SK-N-SH treated with all-trans-retinoic acid at 6 μM for 48 hours (cell line): ENCODE results near the gene RABGAP1L.

Experiments used
- ATAC-seq: fragments of 200-7000 bp; cut with Tn5 transposase; 3 replicates; pipeline ENCODE4 v1.9.1; 2020; ENCODE audit warnings: mild to moderate bottlenecking, moderate library complexity
- ARNTL ChIP-seq: fragments of 450-650 bp; formaldehyde crosslinking; IDR thresholded peaks from 2 replicates; pipeline ENCODE4 v1.5.0; 2020; ENCODE audit warnings: low read depth, mild to moderate bottlenecking, moderate library complexity, borderline replicate concordance
- BACH2 ChIP-seq: fragments of 250-450 bp; sonication (Bioruptor Pico); IDR thresholded peaks from 2 replicates; pipeline ENCODE4 v1.9.0; 2021; ENCODE audit warnings: mild to moderate bottlenecking, borderline replicate concordance
- ESRRG ChIP-seq: fragments of 250-450 bp; sonication (Bioruptor Pico); IDR thresholded peaks from 2 replicates; pipeline ENCODE4 v1.6.1; 2021; ENCODE audit warnings: mild to moderate bottlenecking
- GLIS3 ChIP-seq: fragments of 250-450 bp; sonication (Bioruptor Pico); IDR thresholded peaks from 2 replicates; pipeline ENCODE4 v1.5.0; 2020; ENCODE audit warnings: mild to moderate bottlenecking, moderate library complexity
- ISL1 ChIP-seq: fragments of 250-450 bp; sonication (Bioruptor Pico); IDR thresholded peaks from 2 replicates; pipeline ENCODE4 v2.1.2; 2022; ENCODE audit warnings: mild to moderate bottlenecking, moderate library complexity
- OSR1 ChIP-seq: fragments of 250-450 bp; sonication (Bioruptor Pico); IDR thresholded peaks from 2 replicates; pipeline ENCODE4 v1.8.0; 2022; ENCODE audit warnings: moderate library complexity, mild to moderate bottlenecking, inconsistent platforms
- PPARA ChIP-seq: fragments of 250-450 bp; sonication (Bioruptor Pico); IDR thresholded peaks from 2 replicates; pipeline ENCODE4 v1.5.0; 2020; ENCODE audit warnings: mild to moderate bottlenecking, borderline replicate concordance
- RARB ChIP-seq: fragments of 250-450 bp; sonication (Bioruptor Pico); IDR thresholded peaks from 2 replicates; pipeline ENCODE4 v1.8.0; 2021; ENCODE audit warnings: mild to moderate bottlenecking, moderate library complexity
- SNAI2 ChIP-seq: fragments of 250-450 bp; sonication (Bioruptor Pico); IDR thresholded peaks from 2 replicates; pipeline ENCODE4 v1.5.0; 2020; ENCODE audit warnings: mild to moderate bottlenecking, moderate library complexity
- TOX ChIP-seq: fragments of 250-450 bp; sonication (Bioruptor Pico); IDR thresholded peaks from 2 replicates; pipeline ENCODE4 v1.8.0; 2021; ENCODE audit warnings: mild to moderate bottlenecking, moderate library complexity, borderline replicate concordance
- ZC3H10 ChIP-seq: fragments of 250-450 bp; sonication (Bioruptor Pico); IDR thresholded peaks from 2 replicates; pipeline ENCODE4 v1.5.1; 2021; ENCODE audit warnings: mild to moderate bottlenecking, moderate library complexity
- ZFP3 ChIP-seq: fragments of 250-450 bp; sonication (Bioruptor Pico); IDR thresholded peaks from 2 replicates; pipeline ENCODE4 v1.5.0; 2020; ENCODE audit warnings: mild to moderate bottlenecking, moderate library complexity
- ZFP30 ChIP-seq: fragments of 450-650 bp; formaldehyde crosslinking; IDR thresholded peaks from 2 replicates; pipeline ENCODE4 v1.5.0; 2022; ENCODE audit warnings: mild to moderate bottlenecking, moderate library complexity
- ZNF565 ChIP-seq: fragments of 450-650 bp; formaldehyde crosslinking; conservative IDR thresholded peaks from 2 replicates; pipeline ENCODE4 v1.5.0; 2020; ENCODE audit warnings: low read depth, mild to moderate bottlenecking, moderate library complexity
- ZNF8 ChIP-seq: fragments of 450-650 bp; formaldehyde crosslinking; IDR thresholded peaks from 2 replicates; pipeline ENCODE4 v1.5.0; 2020; ENCODE audit warnings: mild to moderate bottlenecking, moderate library complexity
- TF ChIP-seq, protein P1 (sequence below): fragments of 250-450 bp; sonication (Bioruptor Pico); IDR thresholded peaks from 2 replicates; pipeline ENCODE4 v1.5.0; 2020; ENCODE audit warnings: mild to moderate bottlenecking, moderate library complexity
- TF ChIP-seq, protein P2 (sequence below): fragments of 250-450 bp; sonication (Bioruptor Pico); IDR thresholded peaks from 2 replicates; pipeline ENCODE4 v1.5.1; 2021; ENCODE audit warnings: mild to moderate bottlenecking, moderate library complexity
- TF ChIP-seq, protein P3 (sequence below): fragments of 250-450 bp; sonication (Bioruptor Pico); IDR thresholded peaks from 2 replicates; pipeline ENCODE4 v1.5.1; 2020; ENCODE audit warnings: low read depth, mild to moderate bottlenecking, moderate library complexity
- TF ChIP-seq, protein P4 (sequence below): fragments of 250-450 bp; sonication (Bioruptor Pico); IDR thresholded peaks from 2 replicates; pipeline ENCODE4 v1.8.0; 2021; ENCODE audit warnings: low read depth, mild to moderate bottlenecking, moderate library complexity, borderline replicate concordance
- TF ChIP-seq, protein P5 (sequence below): fragments of 250-450 bp; sonication (Bioruptor Pico); IDR thresholded peaks from 2 replicates; pipeline ENCODE4 v1.8.0; 2020; ENCODE audit warnings: mild to moderate bottlenecking, moderate library complexity, borderline replicate concordance

RABGAP1L gene

DNA sequence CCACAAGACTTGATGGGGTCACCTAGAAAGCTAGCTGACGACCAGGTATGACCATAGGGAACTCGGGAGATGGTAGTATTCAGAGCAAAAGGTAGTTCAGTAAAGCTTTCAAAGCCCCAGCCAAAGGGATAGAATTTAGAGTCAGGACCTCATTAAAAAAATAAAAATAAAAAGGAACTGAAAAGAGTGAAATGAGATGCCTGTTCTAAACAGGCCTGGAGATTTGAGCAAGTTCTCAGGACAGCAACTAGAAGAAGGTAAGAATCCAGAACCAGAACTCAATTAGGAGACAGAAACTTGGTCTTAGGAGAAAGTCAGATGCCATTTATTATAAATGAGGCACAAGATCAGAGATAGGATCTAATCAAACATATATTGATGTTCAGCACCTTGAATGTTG lies 575.0 kb downstream of the RABGAP1L start (continued):
- TF ChIP-seq, protein P1, sequence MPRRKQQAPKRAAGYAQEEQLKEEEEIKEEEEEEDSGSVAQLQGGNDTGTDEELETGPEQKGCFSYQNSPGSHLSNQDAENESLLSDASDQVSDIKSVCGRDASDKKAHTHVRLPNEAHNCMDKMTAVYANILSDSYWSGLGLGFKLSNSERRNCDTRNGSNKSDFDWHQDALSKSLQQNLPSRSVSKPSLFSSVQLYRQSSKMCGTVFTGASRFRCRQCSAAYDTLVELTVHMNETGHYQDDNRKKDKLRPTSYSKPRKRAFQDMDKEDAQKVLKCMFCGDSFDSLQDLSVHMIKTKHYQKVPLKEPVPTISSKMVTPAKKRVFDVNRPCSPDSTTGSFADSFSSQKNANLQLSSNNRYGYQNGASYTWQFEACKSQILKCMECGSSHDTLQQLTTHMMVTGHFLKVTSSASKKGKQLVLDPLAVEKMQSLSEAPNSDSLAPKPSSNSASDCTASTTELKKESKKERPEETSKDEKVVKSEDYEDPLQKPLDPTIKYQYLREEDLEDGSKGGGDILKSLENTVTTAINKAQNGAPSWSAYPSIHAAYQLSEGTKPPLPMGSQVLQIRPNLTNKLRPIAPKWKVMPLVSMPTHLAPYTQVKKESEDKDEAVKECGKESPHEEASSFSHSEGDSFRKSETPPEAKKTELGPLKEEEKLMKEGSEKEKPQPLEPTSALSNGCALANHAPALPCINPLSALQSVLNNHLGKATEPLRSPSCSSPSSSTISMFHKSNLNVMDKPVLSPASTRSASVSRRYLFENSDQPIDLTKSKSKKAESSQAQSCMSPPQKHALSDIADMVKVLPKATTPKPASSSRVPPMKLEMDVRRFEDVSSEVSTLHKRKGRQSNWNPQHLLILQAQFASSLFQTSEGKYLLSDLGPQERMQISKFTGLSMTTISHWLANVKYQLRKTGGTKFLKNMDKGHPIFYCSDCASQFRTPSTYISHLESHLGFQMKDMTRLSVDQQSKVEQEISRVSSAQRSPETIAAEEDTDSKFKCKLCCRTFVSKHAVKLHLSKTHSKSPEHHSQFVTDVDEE: no peak
- TF ChIP-seq ESRRG (CRISPR knock-in tag): no peak
- TF ChIP-seq ZNF8 (CRISPR knock-in tag): no peak
- TF ChIP-seq GLIS3 (CRISPR knock-in tag): no peak
- TF ChIP-seq PPARA (CRISPR knock-in tag): no peak
- TF ChIP-seq, protein P2, sequence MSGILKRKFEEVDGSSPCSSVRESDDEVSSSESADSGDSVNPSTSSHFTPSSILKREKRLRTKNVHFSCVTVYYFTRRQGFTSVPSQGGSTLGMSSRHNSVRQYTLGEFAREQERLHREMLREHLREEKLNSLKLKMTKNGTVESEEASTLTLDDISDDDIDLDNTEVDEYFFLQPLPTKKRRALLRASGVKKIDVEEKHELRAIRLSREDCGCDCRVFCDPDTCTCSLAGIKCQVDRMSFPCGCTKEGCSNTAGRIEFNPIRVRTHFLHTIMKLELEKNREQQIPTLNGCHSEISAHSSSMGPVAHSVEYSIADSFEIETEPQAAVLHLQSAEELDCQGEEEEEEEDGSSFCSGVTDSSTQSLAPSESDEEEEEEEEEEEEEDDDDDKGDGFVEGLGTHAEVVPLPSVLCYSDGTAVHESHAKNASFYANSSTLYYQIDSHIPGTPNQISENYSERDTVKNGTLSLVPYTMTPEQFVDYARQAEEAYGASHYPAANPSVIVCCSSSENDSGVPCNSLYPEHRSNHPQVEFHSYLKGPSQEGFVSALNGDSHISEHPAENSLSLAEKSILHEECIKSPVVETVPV: no peak
- TF ChIP-seq OSR1 (CRISPR knock-in tag): no peak
- TF ChIP-seq, all 23 proteins: peak for 0

DNA sequence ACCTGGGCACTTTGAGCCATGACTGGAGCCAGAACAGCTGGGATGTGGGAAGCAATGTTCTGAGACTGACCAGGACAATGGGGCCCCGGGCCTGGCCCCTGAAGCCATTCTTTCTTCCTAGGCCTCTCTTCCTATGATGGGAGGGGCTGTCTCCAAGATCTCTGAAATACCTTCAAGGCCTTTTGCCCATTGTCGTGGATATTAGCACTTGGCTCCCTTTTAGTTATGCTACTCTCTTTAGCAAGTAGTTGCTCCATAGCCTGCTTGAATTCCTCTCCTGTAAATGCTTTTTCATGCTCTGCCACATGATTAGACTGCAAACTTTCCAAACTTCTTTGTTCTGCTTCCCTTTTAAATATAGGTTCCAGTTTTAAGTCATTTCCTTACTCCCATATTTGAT lies 577.5 kb downstream of the RABGAP1L start:
- TF ChIP-seq ESRRG (CRISPR knock-in tag) (no peak), ZFP30 (CRISPR knock-in tag) (no peak), PPARA (CRISPR knock-in tag) (no peak), SNAI2 (CRISPR knock-in tag) (no peak), GLIS3 (CRISPR knock-in tag) (no peak), OSR1 (CRISPR knock-in tag) (no peak), ARNTL (CRISPR knock-in tag) (no peak), ZNF565 (CRISPR knock-in tag) (no peak), ISL1 (CRISPR knock-in tag) (no peak), RARB (no peak), BACH2 (no peak), ZC3H10 (CRISPR knock-in tag) (no peak), TOX (CRISPR knock-in tag) (no peak), ZFP3 (CRISPR knock-in tag) (no peak)
- TF ChIP-seq, protein P3, sequence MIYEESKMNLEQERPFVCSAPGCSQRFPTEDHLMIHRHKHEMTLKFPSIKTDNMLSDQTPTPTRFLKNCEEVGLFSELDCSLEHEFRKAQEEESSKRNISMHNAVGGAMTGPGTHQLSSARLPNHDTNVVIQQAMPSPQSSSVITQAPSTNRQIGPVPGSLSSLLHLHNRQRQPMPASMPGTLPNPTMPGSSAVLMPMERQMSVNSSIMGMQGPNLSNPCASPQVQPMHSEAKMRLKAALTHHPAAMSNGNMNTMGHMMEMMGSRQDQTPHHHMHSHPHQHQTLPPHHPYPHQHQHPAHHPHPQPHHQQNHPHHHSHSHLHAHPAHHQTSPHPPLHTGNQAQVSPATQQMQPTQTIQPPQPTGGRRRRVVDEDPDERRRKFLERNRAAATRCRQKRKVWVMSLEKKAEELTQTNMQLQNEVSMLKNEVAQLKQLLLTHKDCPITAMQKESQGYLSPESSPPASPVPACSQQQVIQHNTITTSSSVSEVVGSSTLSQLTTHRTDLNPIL: no peak
- TF ChIP-seq, protein P4, sequence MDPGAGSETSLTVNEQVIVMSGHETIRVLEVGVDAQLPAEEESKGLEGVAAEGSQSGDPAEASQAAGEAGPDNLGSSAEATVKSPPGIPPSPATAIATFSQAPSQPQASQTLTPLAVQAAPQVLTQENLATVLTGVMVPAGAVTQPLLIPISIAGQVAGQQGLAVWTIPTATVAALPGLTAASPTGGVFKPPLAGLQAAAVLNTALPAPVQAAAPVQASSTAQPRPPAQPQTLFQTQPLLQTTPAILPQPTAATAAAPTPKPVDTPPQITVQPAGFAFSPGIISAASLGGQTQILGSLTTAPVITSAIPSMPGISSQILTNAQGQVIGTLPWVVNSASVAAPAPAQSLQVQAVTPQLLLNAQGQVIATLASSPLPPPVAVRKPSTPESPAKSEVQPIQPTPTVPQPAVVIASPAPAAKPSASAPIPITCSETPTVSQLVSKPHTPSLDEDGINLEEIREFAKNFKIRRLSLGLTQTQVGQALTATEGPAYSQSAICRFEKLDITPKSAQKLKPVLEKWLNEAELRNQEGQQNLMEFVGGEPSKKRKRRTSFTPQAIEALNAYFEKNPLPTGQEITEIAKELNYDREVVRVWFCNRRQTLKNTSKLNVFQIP (CRISPR knock-in tag): no peak
- TF ChIP-seq, protein P1: no peak
- TF ChIP-seq, protein P2: no peak
- TF ChIP-seq, protein P5, sequence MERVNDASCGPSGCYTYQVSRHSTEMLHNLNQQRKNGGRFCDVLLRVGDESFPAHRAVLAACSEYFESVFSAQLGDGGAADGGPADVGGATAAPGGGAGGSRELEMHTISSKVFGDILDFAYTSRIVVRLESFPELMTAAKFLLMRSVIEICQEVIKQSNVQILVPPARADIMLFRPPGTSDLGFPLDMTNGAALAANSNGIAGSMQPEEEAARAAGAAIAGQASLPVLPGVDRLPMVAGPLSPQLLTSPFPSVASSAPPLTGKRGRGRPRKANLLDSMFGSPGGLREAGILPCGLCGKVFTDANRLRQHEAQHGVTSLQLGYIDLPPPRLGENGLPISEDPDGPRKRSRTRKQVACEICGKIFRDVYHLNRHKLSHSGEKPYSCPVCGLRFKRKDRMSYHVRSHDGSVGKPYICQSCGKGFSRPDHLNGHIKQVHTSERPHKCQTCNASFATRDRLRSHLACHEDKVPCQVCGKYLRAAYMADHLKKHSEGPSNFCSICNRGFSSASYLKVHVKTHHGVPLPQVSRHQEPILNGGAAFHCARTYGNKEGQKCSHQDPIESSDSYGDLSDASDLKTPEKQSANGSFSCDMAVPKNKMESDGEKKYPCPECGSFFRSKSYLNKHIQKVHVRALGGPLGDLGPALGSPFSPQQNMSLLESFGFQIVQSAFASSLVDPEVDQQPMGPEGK (CRISPR knock-in tag): no peak
- no peak for ATAC-seq
